Stromal cell of bone marrow (primary cell): ENCODE measurements around the gene BIVM.
A peak's percentile ranks its signal among the peaks of the same experiment; 100 is the strongest.
"Not testable (repeated sequence)": the region's sequence is repeated elsewhere in the genome, so short reads cannot be mapped to it uniquely, and the experiment has no call there.

ENCODE experiments used
- DNase-seq: peaks from one replicate; pipeline ENCODE4 v3.0.0-alpha.2; 2012; ENCODE audit warnings: low read depth

The BIVM gene

GRCh38 chr13:102798581-102799425, at the start of gene BIVM, which contains the start of gene POGLUT2:
Gene BIVM, plus strand, starts transcription at chr13:102799119. Its CDS starts 8,149 bp downstream, at chr13:102807268.
Gene POGLUT2, minus strand, starts transcription at chr13:102798976. Its CDS starts 306 bp downstream, at chr13:102798670.
- DNase-seq: peak; percentile 87

GRCh38 chr13:102751886-102752285, 47.0 kb upstream of the BIVM start:
- no peak for DNase-seq

- DNase-seq: no peak
These were observed 41.9 kb upstream of the BIVM start for GRCh38 chr13:102757006-102757405.

GRCh38 chr13:102758842-102759241, 40.1 kb upstream of the BIVM start:
- no peak for DNase-seq

GRCh38 chr13:102761071-102761470, 37.8 kb upstream of the BIVM start:
- no peak for DNase-seq

GRCh38 chr13:102763741-102764140, 35.2 kb upstream of the BIVM start:
- no peak for DNase-seq

GRCh38 chr13:102768909-102769308, 30.0 kb upstream of the BIVM start:
- no peak for DNase-seq

GRCh38 chr13:102769679-102770078, 29.2 kb upstream of the BIVM start:
- no peak for DNase-seq

- DNase-seq: no peak
These were observed 28.5 kb upstream of the BIVM start for GRCh38 chr13:102770435-102770834.

- DNase-seq: no peak
These were observed 27.4 kb upstream of the BIVM start for GRCh38 chr13:102771298-102772041.

- DNase-seq: no peak
These were observed 26.9 kb upstream of the BIVM start for GRCh38 chr13:102772042-102772425.

- DNase-seq: peak; percentile 64
These were observed 25.3 kb upstream of the BIVM start, which contains the start of gene TEX30 for GRCh38 chr13:102773441-102774213. Gene TEX30, minus strand, starts transcription at chr13:102773786. Its CDS starts 3,760 bp downstream, at chr13:102770026.

GRCh38 chr13:102774214-102774568, 24.7 kb upstream of the BIVM start:
- DNase-seq: no peak

- DNase-seq: no peak
These were observed 24.1 kb upstream of the BIVM start for GRCh38 chr13:102774591-102775520.

- no peak for DNase-seq
These were observed 22.6 kb upstream of the BIVM start for GRCh38 chr13:102776271-102776670.

GRCh38 chr13:102777736-102778135, 21.2 kb upstream of the BIVM start:
- DNase-seq: no peak

- DNase-seq: no peak
These were observed 19.3 kb upstream of the BIVM start for GRCh38 chr13:102779436-102780159.

- not testable (repeated sequence) for DNase-seq
These were observed 18.3 kb upstream of the BIVM start for GRCh38 chr13:102780656-102781055.

GRCh38 chr13:102781591-102781990, 17.3 kb upstream of the BIVM start:
- no peak for DNase-seq

- DNase-seq: no peak
These were observed 14.4 kb upstream of the BIVM start for GRCh38 chr13:102784483-102784882.

GRCh38 chr13:102788683-102789082, 10.2 kb upstream of the BIVM start:
- no peak for DNase-seq
